GM12874 (cell line): ENCODE data around the gene FAM98B.

Experiments
- CTCF ChIP-seq: IDR thresholded peaks from 2 replicates; pipeline ENCODE4 v1.5.1; 2011; ENCODE audit warnings: low read depth, mild to moderate bottlenecking, control low read depth, low read length, moderate library complexity; ENCODE audit not compliant: insufficient read depth

Gene FAM98B

GRCh38 chr15:38441130-38441519 lies 12.8 kb upstream of the FAM98B start:
- no peak for TF ChIP-seq CTCF

DNA sequence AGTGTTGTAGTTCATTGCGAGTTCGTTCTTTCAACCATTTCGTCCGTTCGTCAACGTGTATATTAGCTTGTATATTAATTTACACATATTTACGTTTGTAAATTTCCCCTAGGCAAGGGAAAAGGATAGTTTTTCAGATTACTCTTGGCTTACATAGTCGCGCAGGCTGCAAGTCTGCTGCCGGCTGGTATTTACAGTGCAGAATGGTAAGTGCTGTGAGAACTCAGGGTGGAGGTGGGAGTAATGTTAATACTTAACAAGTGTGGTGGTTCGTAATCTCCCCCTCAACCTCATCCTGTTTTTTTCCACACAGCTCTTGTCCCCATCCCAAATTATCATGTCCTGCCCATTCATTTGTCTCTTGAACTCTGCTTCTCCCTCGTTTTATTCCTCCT lies 766 bp downstream of the FAM98B start:
- no peak for TF ChIP-seq CTCF

- no peak for TF ChIP-seq CTCF
These were observed 1.2 kb downstream of the FAM98B start for GRCh38 chr15:38455092-38455491.

DNA sequence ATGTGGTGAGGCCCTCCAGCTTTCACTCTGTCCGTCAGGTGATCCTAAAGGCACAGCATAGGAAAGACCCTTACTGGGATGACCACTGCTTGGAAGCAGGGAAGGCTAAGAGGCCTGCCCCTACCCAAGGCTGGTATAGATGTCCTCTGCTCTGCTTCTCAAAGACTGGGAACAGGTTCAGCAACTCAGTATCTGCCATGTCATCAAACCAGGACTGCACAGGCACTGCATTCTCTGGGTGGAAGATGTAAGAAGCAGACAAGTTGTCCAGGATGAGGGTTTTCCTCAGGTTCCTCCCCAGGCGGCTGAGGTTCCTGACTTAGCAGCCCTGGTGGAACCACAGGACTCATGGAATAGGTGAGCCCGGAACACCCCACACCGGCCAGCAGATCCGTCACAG lies 4.7 kb downstream of the FAM98B start:
- no peak for TF ChIP-seq CTCF

GRCh38 chr15:38459480-38459879 lies 5.6 kb downstream of the FAM98B start:
- TF ChIP-seq CTCF, result no peak

- no peak for TF ChIP-seq CTCF
These were observed 6.6 kb downstream of the FAM98B start for GRCh38 chr15:38460543-38460942.

DNA sequence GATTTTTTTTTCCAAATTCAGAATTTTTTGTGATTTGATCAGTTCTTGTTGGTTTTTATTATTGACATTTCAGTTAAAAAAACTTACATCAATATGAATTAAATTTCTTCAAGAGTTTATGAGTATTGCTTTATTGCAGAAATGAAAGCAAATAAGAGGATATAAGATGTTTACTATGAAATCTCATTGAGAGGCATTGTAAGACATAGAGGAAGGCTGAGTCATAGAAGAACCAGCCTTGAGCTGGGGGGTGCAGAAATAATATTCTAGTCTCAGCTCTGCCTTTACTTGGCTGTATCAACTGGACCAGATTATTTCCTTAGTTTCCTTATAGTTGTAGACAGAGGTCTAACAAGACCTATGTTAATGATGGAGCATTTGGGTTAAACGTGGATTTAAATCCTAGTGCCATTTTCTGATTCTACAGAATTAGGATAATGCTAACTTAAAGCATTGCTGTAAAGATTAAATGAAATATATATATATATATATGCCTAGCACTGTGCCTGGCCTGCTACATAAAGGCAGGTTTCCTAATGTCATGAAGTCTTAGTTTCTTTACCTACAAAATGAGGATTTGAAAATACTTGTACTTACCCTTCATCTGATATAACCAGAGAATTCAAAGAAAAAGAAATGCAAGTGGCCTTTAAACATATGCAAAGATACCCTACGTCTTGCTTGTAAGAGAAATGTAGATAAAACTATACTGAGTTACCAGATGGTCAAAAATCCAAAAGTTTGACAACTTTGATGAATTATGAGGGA lies 7.3 kb downstream of the FAM98B start:
- TF ChIP-seq CTCF, result no peak
